Endothelial cell of umbilical vein (primary cell): ENCODE data around the gene FCSK. TPM values are rescaled to one million over a fixed set of nuclear protein-coding genes. Genes with fewer than 3 reads are reported as not detected.

Experiments
- BruUV-seq: library from RNA; stranded (reverse); fragments of 400-500 nt; replicated peaks from 2 replicates; lab custom pipeline; 2021; lab: Mats Ljungman, UMichigan
- CTCF ChIA-PET: fragments of 300-600, 350-600 bp; sonication (Branson Sonifier 250); formaldehyde crosslinking; loops from one replicate; lab custom pipeline; 2021; ENCODE audit warnings: antibody characterized with exemption, inconsistent platforms; lab: Charles Lee
- POLR2A ChIA-PET: fragments of 300-600, 350-600 bp; sonication (Branson Sonifier 250); formaldehyde crosslinking; loops from one replicate; lab custom pipeline; 2021; ENCODE audit warnings: antibody characterized with exemption, inconsistent platforms; lab: Charles Lee
- DNase-seq: peaks from one replicate; pipeline ENCODE4 v3.0.0-alpha.2; 2011; ENCODE audit warnings: low read depth, low spot score
- FAIRE-seq: peaks from 2 replicates; lab custom pipeline; 2011; peaks lifted over from hg19 to GRCh38; lab: Jason Lieb, UNC
- H2AFZ ChIP-seq: 2 replicates; pipeline ENCODE4 v1.6.0; 2012; ENCODE audit warnings: low read depth, low read length, control low read depth, inconsistent platforms
- H3K27ac ChIP-seq: 2 replicates; pipeline ENCODE4 v1.5.1; 2011; ENCODE audit warnings: low read depth, mild to moderate bottlenecking, control low read depth, low read length, moderate library complexity; ENCODE audit not compliant: insufficient read depth
- H3K27me3 ChIP-seq, 2 experiments: 2 replicates each; pipeline versions ENCODE4 v1.6.0 to v1.6.1; 2011; ENCODE audit warnings: low read length in 2 of 2, mixed read lengths in 1 of 2; ENCODE audit not compliant: control insufficient read depth in 2 of 2, insufficient read depth in 2 of 2
- H3K36me3 ChIP-seq, 2 experiments: 2 replicates in 1 of 2; 3 replicates in 1 of 2; pipeline ENCODE4 v1.5.1; 2011; ENCODE audit warnings: low read length in 2 of 2, mild to moderate bottlenecking in 1 of 2, moderate library complexity in 1 of 2; ENCODE audit not compliant: control insufficient read depth in 2 of 2, insufficient read depth in 2 of 2; ENCODE audit errors: extremely low read depth in 1 of 2
- H3K4me1 ChIP-seq: 3 replicates; pipeline ENCODE4 v1.5.1; 2011; ENCODE audit warnings: mild to moderate bottlenecking, low read length; ENCODE audit not compliant: control insufficient read depth, insufficient read depth; ENCODE audit errors: extremely low read depth
- H3K4me2 ChIP-seq: 2 replicates; pipeline ENCODE4 v1.6.1; 2011; ENCODE audit warnings: low read length, control low read depth, mixed read lengths; ENCODE audit not compliant: insufficient read depth
- H3K4me3 ChIP-seq, 3 experiments: fragments of 200-600 bp in 1 of 3; sonication (generic), shearing (Covaris generic) in 1 of 3; replicated peaks in 1 of 3; 2 replicates each; pipeline ENCODE4 v1.5.1; 2011 to 2016; ENCODE audit warnings: control low read depth in 3 of 3, low read length in 3 of 3, mild to moderate bottlenecking in 2 of 3, inconsistent platforms in 1 of 3, low read depth in 1 of 3, moderate library complexity in 1 of 3; ENCODE audit not compliant: insufficient read depth in 1 of 3
- H3K79me2 ChIP-seq: 2 replicates; pipeline ENCODE4 v1.6.0; 2012; ENCODE audit warnings: low read length, inconsistent platforms; ENCODE audit not compliant: control insufficient read depth, insufficient read depth
- H3K9ac ChIP-seq: replicated peaks from 2 replicates; pipeline ENCODE3; 2011; ENCODE audit warnings: low read length, control low read depth; ENCODE audit not compliant: insufficient read depth; ENCODE audit errors: extremely low read depth
- H3K9me1 ChIP-seq: replicated peaks from 3 replicates; pipeline ENCODE4 v1.6.0; 2011; ENCODE audit warnings: mild to moderate bottlenecking, low read length; ENCODE audit not compliant: control insufficient read depth, insufficient read depth; ENCODE audit errors: extremely low read depth
- H3K9me3 ChIP-seq: replicated peaks from 2 replicates; pipeline ENCODE4 v1.5.1; 2012; ENCODE audit warnings: low read length, inconsistent platforms; ENCODE audit not compliant: control insufficient read depth, insufficient read depth
- H4K20me1 ChIP-seq: replicated peaks from 2 replicates; pipeline ENCODE3; 2011; ENCODE audit warnings: mild to moderate bottlenecking, low read length; ENCODE audit not compliant: control insufficient read depth, insufficient read depth; ENCODE audit errors: extremely low read depth
- EZH2 ChIP-seq: IDR thresholded peaks from 2 replicates; pipeline ENCODE4 v1.6.1; 2012; ENCODE audit warnings: borderline replicate concordance, low read depth, mild to moderate bottlenecking, moderate library complexity, low read length, inconsistent platforms; ENCODE audit not compliant: severe bottlenecking
- FOS ChIP-seq: IDR thresholded peaks from 2 replicates; pipeline ENCODE4 v1.6.1; 2011; ENCODE audit warnings: mild to moderate bottlenecking, low read length, moderate library complexity, borderline replicate concordance; ENCODE audit not compliant: insufficient read depth
- GATA2 ChIP-seq: IDR thresholded peaks from 2 replicates; pipeline ENCODE4 v1.7.0; 2011; ENCODE audit warnings: low read depth, mild to moderate bottlenecking, moderate library complexity, mixed read lengths, low read length; ENCODE audit not compliant: insufficient read length, insufficient read depth
- JUN ChIP-seq: IDR thresholded peaks from 2 replicates; pipeline ENCODE4 v1.6.1; 2011; ENCODE audit warnings: borderline replicate concordance, low read depth; ENCODE audit not compliant: insufficient read length, insufficient read depth
- dilution Hi-C: fragments of 300-500 bp; cut with MboI; formaldehyde crosslinking; loops from one replicate; pipeline ENCODE4 v1.15.0; 2019; ENCODE audit warnings: low sequenced_read_pairs; ENCODE audit not compliant: extremely low pct_ligation_motif_present
- intact Hi-C: fragments of 100-400 bp; cut with micrococcal nuclease; formaldehyde crosslinking; loops from one replicate; pipeline ENCODE4 v1.10.0; 2022
- polyA plus RNA-seq, 4 experiments: library from polyadenylated mRNA; depleted of rRNA in 3 of 4; stranded (reverse) in 3 of 4; unstranded in 1 of 4; fragments of >200 nt; gene quantifications; 2 replicates each; pipeline versions ENCODE4 v1.2.1 to v1.2.3, GENCODE V29; 2011 to 2012; ENCODE audit warnings: missing spikeins in 1 of 4
- total RNA-seq: library from RNA; stranded (reverse); gene quantifications from 2 replicates; pipeline ENCODE4 v1.2.3, GENCODE V29; 2021

The FCSK gene
- total and polyA plus RNA-seq, 2 donors (not counting 3 experiments of a cell fraction or from before 2014, with no cell fraction given), result 12.4 to 18.0 TPM

DNA sequence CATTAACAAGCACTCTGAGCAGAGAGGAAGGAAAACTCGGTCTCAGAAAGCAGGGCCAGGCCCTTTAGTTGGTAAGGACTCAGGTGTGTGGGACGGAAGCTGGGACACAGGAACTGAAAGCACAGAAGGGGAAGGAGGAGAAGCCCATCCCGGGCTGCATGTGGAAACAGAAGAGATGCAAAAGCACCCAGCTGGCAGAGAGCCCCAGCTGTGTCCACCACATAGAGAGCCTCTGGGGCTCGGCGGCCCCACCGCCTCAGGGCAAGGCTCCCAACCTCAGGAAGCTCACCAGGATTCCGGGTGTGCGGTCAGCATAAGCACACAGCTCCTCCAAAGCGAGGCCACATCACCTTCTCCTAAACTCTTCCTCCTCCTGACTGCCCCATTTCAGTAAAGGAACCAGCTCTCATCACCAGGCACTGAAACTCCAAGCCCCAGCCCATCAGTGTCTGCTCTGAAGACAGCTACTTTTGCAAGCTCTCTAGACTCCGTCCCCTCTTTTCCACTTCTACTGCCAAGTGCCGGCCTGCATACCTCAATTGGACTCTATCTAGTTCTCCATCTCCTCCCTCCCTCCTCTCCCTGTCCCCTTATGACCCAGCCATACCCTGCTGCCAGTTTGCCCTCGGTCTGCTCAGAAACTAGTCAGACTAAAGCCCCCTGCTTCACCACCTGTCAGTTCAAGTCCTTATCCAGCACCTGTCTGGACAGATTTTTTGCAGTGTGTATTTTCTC, 21.5 kb upstream of the FCSK start:
- Histone ChIP-seq H3K4me3 (no peak overlapping the region), H3K27me3 (no peaks in the 10 kb centered on the region), H3K27ac (peak overlapping the region; percentile 60), H3K79me2 (peaks cover 62% of the 10 kb centered on the region), H3K9me3 (no peaks in the 10 kb centered on the region), H3K4me2 (peak overlapping the region; percentile 25), H3K9me1 (no peaks in the 10 kb centered on the region), H3K4me1 (peaks cover 72% of the 10 kb centered on the region), H3K36me3 (peaks cover 0 to 5% of the 10 kb centered on the region in 2 experiments), H3K9ac (peak overlapping the region; percentile 35), H4K20me1 (no peaks in the 10 kb centered on the region), H2AFZ (no peak overlapping the region)
- CTCF ChIA-PET, result interaction anchor here (1.0 to 2.1 kb wide), 7 partner anchors 13 to 58 kb away, joined by 3 to 6 read pairs (median 3); no protein-coding TSS in a partner anchor
- DNase-seq, result no peak
- POLR2A ChIA-PET, result no interaction called here
- BruUV-seq, result no TSS peak
- no peak for TF ChIP-seq EZH2
- TF ChIP-seq GATA2, result peak; percentile 13
- intact Hi-C loops (loop anchor here (1.0 kb wide), 1 partner anchor 29 kb away; no protein-coding TSS in a partner anchor), dilution Hi-C loops (no loop called here)
- no peak for FAIRE-seq

GRCh38 chr16:70433458-70434103, 20.8 kb upstream of the FCSK start:
- dilution Hi-C loops, result no loop called here
- Histone ChIP-seq H3K79me2 (peaks cover 68% of the 10 kb centered on the region), H4K20me1 (no peaks in the 10 kb centered on the region), H3K4me2 (peak overlapping the region; percentile 25), H3K36me3 (peaks cover 0 to 5% of the 10 kb centered on the region in 2 experiments), H3K4me3 (no peak overlapping the region), H2AFZ (no peak overlapping the region), H3K27ac (peak overlapping the region; percentile 76), H3K9ac (peak overlapping the region; percentile 35), H3K9me3 (no peaks in the 10 kb centered on the region), H3K4me1 (peaks cover 69% of the 10 kb centered on the region), H3K27me3 (no peaks in the 10 kb centered on the region), H3K9me1 (no peaks in the 10 kb centered on the region)
- peak; percentile 89 for DNase-seq
- POLR2A ChIA-PET, result interaction anchor here (0.6 to 0.7 kb wide), 2 partner anchors 40 to 88 kb away, joined by 3 read pairs; no protein-coding TSS in a partner anchor
- CTCF ChIA-PET, result interaction anchor here (0.6 to 2.1 kb wide), 9 partner anchors 9 to 64 kb away, joined by 3 to 6 read pairs (median 3); no protein-coding TSS in a partner anchor
- TF ChIP-seq JUN (peak; percentile 61), FOS (peak; percentile 77), GATA2 (no peak)
- no TSS peak for BruUV-seq
- peak; percentile 91 for FAIRE-seq
- intact Hi-C loops, result loop anchor here (1.0 kb wide), 1 partner anchor 29 kb away; no protein-coding TSS in a partner anchor
